ENCODE data around the gene EPHB2. TPM values are rescaled to one million over a fixed set of nuclear protein-coding genes. Genes with fewer than 3 reads are reported as not detected.

The EPHB2 gene
- total and polyA plus RNA-seq, 2 of the 4 experiments (the other 2 are of a cell fraction), result 52.3 to 58.8 TPM

DNA sequence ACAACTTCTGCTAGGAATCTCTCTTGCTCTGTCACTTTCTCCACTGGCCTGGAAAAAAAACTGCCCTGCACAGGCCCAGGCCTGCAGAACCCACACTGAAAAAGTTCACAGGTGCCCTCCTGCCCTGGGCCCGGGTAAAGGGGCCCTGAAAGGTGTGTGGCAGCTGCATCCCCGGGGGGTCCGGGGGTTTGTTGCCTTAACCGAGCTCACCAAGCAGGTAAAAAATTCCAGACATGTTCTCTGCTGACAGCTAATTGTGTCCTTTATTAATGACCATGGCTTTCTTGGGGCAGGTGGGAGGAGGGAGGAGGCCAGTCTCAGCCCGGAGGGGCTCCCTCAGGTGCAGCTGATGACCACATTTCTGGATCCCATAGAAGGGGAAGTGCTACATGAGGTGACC lies 139.1 kb downstream of the EPHB2 start:
- ATAC-seq (ENCODE audit: low read depth), result no peak
- Histone ChIP-seq H3K36me3 (ENCODE audit: control insufficient read depth, insufficient read depth, low read length) (peaks cover 6% of the 10 kb centered on the region; the same call in 1 of the 2 replicates), H3K14ac (replicated peaks; ENCODE audit: low read depth, low read length) (no peak overlapping the region), H2BK20ac (ENCODE audit: low read depth, low read length) (no peak overlapping the region), H3K27me3 (ENCODE audit: control insufficient read depth, insufficient read depth, low read length) (no peaks in the 10 kb centered on the region), H2AFZ (replicated peaks; ENCODE audit: low read length, poor library complexity) (no peak overlapping the region), H3K9ac (ENCODE audit: low read depth, low read length) (no peak overlapping the region), H2AK5ac (ENCODE audit: low read depth, low read length) (no peak overlapping the region), H3K9me1 (ENCODE audit: insufficient read depth, low read length) (0 out of 2 replicates have a peak, but pooled peaks cover 6% of the 10 kb centered on the region), H4K91ac (ENCODE audit: insufficient read depth, low read depth, low read length) (no peak overlapping the region), H3K79me1 (ENCODE audit: low read depth in 1 of 2, low read length in 2 of 2) (peaks cover 5 to 24% of the 10 kb centered on the region in 2 experiments; a peak in 3 of 4 replicates), H3K18ac (ENCODE audit: low read depth, low read length) (no peak overlapping the region), H4K20me1 (ENCODE audit: insufficient read depth, low read length) (peaks cover 22% of the 10 kb centered on the region), H3K56ac (ENCODE audit: extremely low read depth, insufficient read depth, low read length) (no peak overlapping the region), H3K4me2 (ENCODE audit: low read depth, low read length) (no peak overlapping the region), H3K4me1 (ENCODE audit: control insufficient read depth, insufficient read depth, low read length) (peaks cover 2% of the 10 kb centered on the region; the same call in 1 of the 2 replicates), H3K9me3 (ENCODE audit: control insufficient read depth, insufficient read depth, low read length) (no peaks in the 10 kb centered on the region), H3K4ac (ENCODE audit: low read depth, low read length) (no peak overlapping the region), H2AK9ac (replicated peaks; ENCODE audit: low read depth, low read length, poor library complexity) (no peak overlapping the region), H4K8ac (ENCODE audit: low read depth in 2 of 2, low read length in 2 of 2) (no peak overlapping the region), H2BK5ac (ENCODE audit: low read depth, low read length, poor library complexity, severe bottlenecking) (no peak overlapping the region), H3K23ac (ENCODE audit: low read depth, low read length) (no peak overlapping the region), H3K4me3 (ENCODE audit: insufficient read depth, low read depth, low read length) (no peak overlapping the region), H2BK15ac (ENCODE audit: low read depth, low read length) (no peak overlapping the region), H4K5ac (ENCODE audit: low read depth, low read length) (no peak overlapping the region), H3K27ac (ENCODE audit: insufficient read depth, low read length) (no peak overlapping the region), H2BK120ac (ENCODE audit: low read depth, low read length) (no peak overlapping the region)
- dilution Hi-C loops (cut with HindIII; ENCODE audit: low sequenced_read_pairs, unreplicated experiment) (no loop called here), in situ Hi-C loops (cut with MboI; ENCODE audit: low sequenced_read_pairs) (no loop called here), intact Hi-C loops (cut with micrococcal nuclease) (no loop called here)
- CTCF ChIA-PET, result interaction anchor here (0.9 to 2.1 kb wide), 2 partner anchors 11 to 12 kb away, joined by 3 to 5 read pairs; no protein-coding TSS in a partner anchor
- POLR2A ChIA-PET (ENCODE audit: unreplicated experiment), result no interaction called here
- no TSS peak for BruUV-seq (replicated peaks)
- TF ChIP-seq, protein P1, sequence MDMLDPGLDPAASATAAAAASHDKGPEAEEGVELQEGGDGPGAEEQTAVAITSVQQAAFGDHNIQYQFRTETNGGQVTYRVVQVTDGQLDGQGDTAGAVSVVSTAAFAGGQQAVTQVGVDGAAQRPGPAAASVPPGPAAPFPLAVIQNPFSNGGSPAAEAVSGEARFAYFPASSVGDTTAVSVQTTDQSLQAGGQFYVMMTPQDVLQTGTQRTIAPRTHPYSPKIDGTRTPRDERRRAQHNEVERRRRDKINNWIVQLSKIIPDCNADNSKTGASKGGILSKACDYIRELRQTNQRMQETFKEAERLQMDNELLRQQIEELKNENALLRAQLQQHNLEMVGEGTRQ (IDR thresholded peaks at IDR 0.05; ENCODE audit: low read depth, low read length), result no peak
- TF ChIP-seq CHD1 (IDR thresholded peaks at IDR 0.05; ENCODE audit: low read depth, low read length) (no peak), RAD21 (IDR thresholded peaks at IDR 0.05; ENCODE audit: low read length) (no peak), RCOR1 (IDR thresholded peaks at IDR 0.05; ENCODE audit: insufficient replicate concordance, low read length) (no peak), CEBPB (IDR thresholded peaks at IDR 0.05; ENCODE audit: low read depth, low read length) (no peak), MAFK (IDR thresholded peaks at IDR 0.05; ENCODE audit: low read depth, low read length) (no peak), FOS (IDR thresholded peaks at IDR 0.05; ENCODE audit: low read depth, low read length) (no peak), SMC3 (IDR thresholded peaks at IDR 0.05; ENCODE audit: low read depth, low read length) (no peak), RFX5 (IDR thresholded peaks at IDR 0.05; ENCODE audit: low read depth, low read length) (no peak), NFE2L2 (IDR thresholded peaks at IDR 0.05; ENCODE audit: low read depth, low read length) (no peak), POLR2A (IDR thresholded peaks at IDR 0.05; ENCODE audit: low read depth, low read length) (no peak), MXI1 (IDR thresholded peaks at IDR 0.05; ENCODE audit: borderline replicate concordance, low read depth, low read length) (no peak)
- TF ChIP-seq, protein P2, sequence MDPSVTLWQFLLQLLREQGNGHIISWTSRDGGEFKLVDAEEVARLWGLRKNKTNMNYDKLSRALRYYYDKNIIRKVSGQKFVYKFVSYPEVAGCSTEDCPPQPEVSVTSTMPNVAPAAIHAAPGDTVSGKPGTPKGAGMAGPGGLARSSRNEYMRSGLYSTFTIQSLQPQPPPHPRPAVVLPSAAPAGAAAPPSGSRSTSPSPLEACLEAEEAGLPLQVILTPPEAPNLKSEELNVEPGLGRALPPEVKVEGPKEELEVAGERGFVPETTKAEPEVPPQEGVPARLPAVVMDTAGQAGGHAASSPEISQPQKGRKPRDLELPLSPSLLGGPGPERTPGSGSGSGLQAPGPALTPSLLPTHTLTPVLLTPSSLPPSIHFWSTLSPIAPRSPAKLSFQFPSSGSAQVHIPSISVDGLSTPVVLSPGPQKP (IDR thresholded peaks at IDR 0.05; ENCODE audit: borderline replicate concordance, low read depth, low read length), result no peak
- DNase-seq, result no peak
- WGBS, 2 experiments (ENCODE audit: extremely low coverage in 2 of 2, insufficient read length in 1 of 2), result no CpG with 5 or more reads among the region's 5 CpGs

Measured in IMR-90 (cell line).